ENCODE data around the gene ZFP1. TPM values are rescaled to one million over a fixed set of nuclear protein-coding genes. Genes with fewer than 3 reads are reported as not detected.
"Not testable (repeated sequence)": the region's sequence is repeated elsewhere in the genome, so short reads cannot be mapped to it uniquely, and the experiment has no call there.

Gene ZFP1
- total and polyA plus RNA-seq, 2 donors (not counting 1 experiment from before 2014, with no cell fraction given), result 9.8 to 14.4 TPM

DNA sequence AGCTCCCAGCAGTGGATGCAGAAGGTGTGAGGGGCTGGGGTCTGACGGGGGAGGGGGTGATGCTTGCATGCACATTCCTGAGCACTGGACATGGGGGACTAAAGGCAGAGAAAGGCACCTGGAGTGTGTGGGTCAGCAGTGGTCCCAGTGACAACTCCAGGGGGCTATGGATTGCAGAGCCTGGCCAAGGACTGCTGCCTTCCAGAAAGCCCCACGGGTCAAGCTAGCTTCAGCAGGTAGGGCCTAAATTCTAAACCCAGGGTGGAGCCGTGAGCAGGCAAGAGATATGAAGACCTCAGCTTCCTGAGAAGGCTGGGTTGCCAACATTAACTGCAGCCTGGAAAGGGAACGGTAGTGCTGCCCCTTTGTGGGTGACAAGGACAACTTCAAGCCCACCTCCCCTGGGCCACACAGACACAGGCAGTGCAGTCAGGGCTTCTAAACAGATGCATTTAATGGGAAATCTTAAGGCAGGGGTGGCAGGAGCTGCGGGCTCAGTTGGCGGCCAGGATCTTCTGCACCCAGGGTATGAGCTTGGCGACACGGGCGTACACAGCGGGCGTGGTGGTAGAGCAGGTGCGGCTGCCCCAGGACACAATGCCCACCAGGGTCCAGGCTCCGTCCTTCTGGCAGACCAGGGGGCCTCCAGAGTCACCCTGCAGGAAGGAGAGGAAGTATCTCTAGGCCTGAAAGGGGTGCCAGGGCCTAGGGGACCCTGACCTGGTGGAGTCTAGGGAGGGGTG, 55.5 kb downstream of the ZFP1 start:
- H3K4me3 ChIP-seq (replicated peaks in 1 of 4; ENCODE audit: control extremely low read depth in 1 of 4, insufficient read depth in 1 of 4, low read depth in 3 of 4, low read length in 4 of 4), result no peak overlapping the region
- DNase-seq (ENCODE audit: low read depth in 2 of 2), result no peak

DNA sequence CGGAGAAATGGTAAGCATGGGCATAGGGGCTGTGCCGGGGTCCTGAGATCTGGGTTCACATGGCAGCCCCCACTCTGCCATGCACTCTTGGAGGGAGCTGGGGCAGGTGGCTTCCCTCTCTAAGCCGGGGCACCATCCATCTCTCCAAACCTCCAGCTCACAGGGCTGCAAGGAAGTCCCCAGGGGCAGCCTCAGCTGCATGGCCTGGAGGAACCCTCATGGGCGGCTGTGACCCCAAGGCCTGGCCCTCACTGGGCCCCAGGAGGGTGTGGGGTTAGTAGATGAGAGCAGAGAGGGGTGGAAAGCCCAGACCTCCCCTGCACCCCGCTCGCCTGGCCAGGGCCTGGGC, 56.1 kb downstream of the ZFP1 start:
- Histone ChIP-seq H3K4me3 (replicated peaks in 1 of 4; ENCODE audit: control extremely low read depth in 1 of 4, insufficient read depth in 1 of 4, low read depth in 3 of 4, low read length in 4 of 4) (no peak overlapping the region), H3K27ac (ENCODE audit: insufficient read depth, low read length) (no peak overlapping the region), H3K27me3 (ENCODE audit: control insufficient read depth, insufficient read depth, low read length) (no peaks in the 10 kb centered on the region), H4K20me1 (ENCODE audit: control insufficient read depth, extremely low read depth, insufficient read depth, low read length) (no peaks in the 10 kb centered on the region), H3K9me3 (ENCODE audit: control insufficient read depth, insufficient read depth, low read depth, low read length) (no peaks in the 10 kb centered on the region), H3K4me2 (ENCODE audit: extremely low read depth, insufficient read depth, low read length) (no peak overlapping the region), H3K9ac (ENCODE audit: insufficient read depth, low read length) (no peak overlapping the region), H3K79me2 (ENCODE audit: control insufficient read depth, insufficient read depth, low read length) (no peaks in the 10 kb centered on the region), H3K36me3 (ENCODE audit: control insufficient read depth, insufficient read depth, low read length) (no peaks in the 10 kb centered on the region), H2AFZ (ENCODE audit: low read length) (no peak overlapping the region), H3K4me1 (ENCODE audit: control insufficient read depth, extremely low read depth, insufficient read depth, low read length) (no peaks in the 10 kb centered on the region)
- DNase-seq (ENCODE audit: low read depth in 2 of 2), result no peak
- TF ChIP-seq EZH2 (IDR thresholded peaks at IDR 0.05; ENCODE audit: low read length, missing control alignments), result no peak
- TF ChIP-seq, protein P1, sequence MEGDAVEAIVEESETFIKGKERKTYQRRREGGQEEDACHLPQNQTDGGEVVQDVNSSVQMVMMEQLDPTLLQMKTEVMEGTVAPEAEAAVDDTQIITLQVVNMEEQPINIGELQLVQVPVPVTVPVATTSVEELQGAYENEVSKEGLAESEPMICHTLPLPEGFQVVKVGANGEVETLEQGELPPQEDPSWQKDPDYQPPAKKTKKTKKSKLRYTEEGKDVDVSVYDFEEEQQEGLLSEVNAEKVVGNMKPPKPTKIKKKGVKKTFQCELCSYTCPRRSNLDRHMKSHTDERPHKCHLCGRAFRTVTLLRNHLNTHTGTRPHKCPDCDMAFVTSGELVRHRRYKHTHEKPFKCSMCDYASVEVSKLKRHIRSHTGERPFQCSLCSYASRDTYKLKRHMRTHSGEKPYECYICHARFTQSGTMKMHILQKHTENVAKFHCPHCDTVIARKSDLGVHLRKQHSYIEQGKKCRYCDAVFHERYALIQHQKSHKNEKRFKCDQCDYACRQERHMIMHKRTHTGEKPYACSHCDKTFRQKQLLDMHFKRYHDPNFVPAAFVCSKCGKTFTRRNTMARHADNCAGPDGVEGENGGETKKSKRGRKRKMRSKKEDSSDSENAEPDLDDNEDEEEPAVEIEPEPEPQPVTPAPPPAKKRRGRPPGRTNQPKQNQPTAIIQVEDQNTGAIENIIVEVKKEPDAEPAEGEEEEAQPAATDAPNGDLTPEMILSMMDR (conservative IDR thresholded peaks at IDR 0.05 in 1 of 2, IDR thresholded peaks at IDR 0.05 in 1 of 2; ENCODE audit: low read depth in 1 of 2, low read length in 2 of 2), result no peak

More for the DNA sequence above, 55.5 kb downstream of the ZFP1 start:
- H3K4me2 ChIP-seq (ENCODE audit: extremely low read depth, insufficient read depth, low read length), result no peak overlapping the region
- no peaks in the 10 kb centered on the region for H3K27me3 ChIP-seq (ENCODE audit: control insufficient read depth, insufficient read depth, low read length)
- H3K36me3 ChIP-seq (ENCODE audit: control insufficient read depth, insufficient read depth, low read length), result no peaks in the 10 kb centered on the region
- no peak for TF ChIP-seq EZH2 (IDR thresholded peaks at IDR 0.05; ENCODE audit: low read length, missing control alignments)
- TF ChIP-seq, protein P1 (conservative IDR thresholded peaks at IDR 0.05 in 1 of 2, IDR thresholded peaks at IDR 0.05 in 1 of 2; ENCODE audit: low read depth in 1 of 2, low read length in 2 of 2), result no peak
- no peak overlapping the region for H2AFZ ChIP-seq (ENCODE audit: low read length)
- H3K27ac ChIP-seq (ENCODE audit: insufficient read depth, low read length), result no peak overlapping the region
- H3K4me1 ChIP-seq (ENCODE audit: control insufficient read depth, extremely low read depth, insufficient read depth, low read length), result no peaks in the 10 kb centered on the region
- H3K9me3 ChIP-seq (ENCODE audit: control insufficient read depth, insufficient read depth, low read depth, low read length), result no peaks in the 10 kb centered on the region
- H4K20me1 ChIP-seq (ENCODE audit: control insufficient read depth, extremely low read depth, insufficient read depth, low read length), result no peaks in the 10 kb centered on the region
- no peaks in the 10 kb centered on the region for H3K79me2 ChIP-seq (ENCODE audit: control insufficient read depth, insufficient read depth, low read length)
- H3K9ac ChIP-seq (ENCODE audit: insufficient read depth, low read length), result no peak overlapping the region

DNA sequence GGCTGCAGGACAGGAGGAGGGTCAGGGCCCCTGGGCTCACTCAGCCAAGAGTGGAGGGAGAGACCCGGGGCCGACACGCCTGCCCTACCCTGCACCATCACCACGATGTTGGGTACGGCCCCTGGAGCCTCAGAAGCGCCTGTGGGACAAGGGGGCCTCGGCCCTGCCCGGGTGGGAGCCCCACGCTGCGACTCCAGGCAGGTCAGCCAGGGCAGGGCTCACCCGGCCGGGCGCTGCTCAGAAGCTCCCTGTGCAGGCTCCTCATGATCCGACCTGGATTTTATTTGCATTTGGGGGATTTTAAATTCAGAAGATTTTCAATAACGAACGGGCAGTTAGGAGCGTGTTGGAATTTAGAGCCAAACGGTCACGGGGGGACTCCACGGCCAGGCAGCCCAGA, 56.6 kb downstream of the ZFP1 start:
- H3K9ac ChIP-seq (ENCODE audit: insufficient read depth, low read length); H3K4me3 ChIP-seq (replicated peaks in 1 of 4; ENCODE audit: control extremely low read depth in 1 of 4, insufficient read depth in 1 of 4, low read depth in 3 of 4, low read length in 4 of 4); DNase-seq (ENCODE audit: low read depth in 2 of 2): not testable (repeated sequence)

DNA sequence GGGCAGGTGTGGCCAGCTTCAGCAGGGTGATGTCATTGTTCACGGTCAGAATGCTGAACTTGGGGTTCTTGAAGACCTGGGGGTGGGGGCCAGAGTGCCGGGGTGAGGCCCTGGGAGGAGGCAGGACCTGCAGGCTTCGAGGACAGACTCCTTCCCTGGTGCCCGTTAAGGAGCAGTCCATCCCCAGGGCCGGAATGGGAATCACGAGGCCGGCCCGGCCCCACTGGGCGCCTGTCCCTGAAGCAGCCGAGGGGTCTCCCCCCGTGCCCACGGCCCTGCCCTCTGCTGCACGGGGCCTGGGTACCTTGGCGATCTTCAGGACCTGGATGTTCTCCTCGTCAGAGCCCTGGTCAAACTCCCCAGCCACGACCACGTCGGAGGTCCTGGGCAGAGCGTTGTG, 57.1 kb downstream of the ZFP1 start:
- H4K20me1 ChIP-seq (ENCODE audit: control insufficient read depth, extremely low read depth, insufficient read depth, low read length); H3K36me3 ChIP-seq (ENCODE audit: control insufficient read depth, insufficient read depth, low read length); H3K79me2 ChIP-seq (ENCODE audit: control insufficient read depth, insufficient read depth, low read length); DNase-seq (ENCODE audit: low read depth in 2 of 2); H3K9ac ChIP-seq (ENCODE audit: insufficient read depth, low read length); H3K4me3 ChIP-seq (replicated peaks in 1 of 4; ENCODE audit: control extremely low read depth in 1 of 4, insufficient read depth in 1 of 4, low read depth in 3 of 4, low read length in 4 of 4); H2AFZ ChIP-seq (ENCODE audit: low read length); H3K9me3 ChIP-seq (ENCODE audit: control insufficient read depth, insufficient read depth, low read depth, low read length); H3K4me2 ChIP-seq (ENCODE audit: extremely low read depth, insufficient read depth, low read length); H3K27me3 ChIP-seq (ENCODE audit: control insufficient read depth, insufficient read depth, low read length); H3K27ac ChIP-seq (ENCODE audit: insufficient read depth, low read length); H3K4me1 ChIP-seq (ENCODE audit: control insufficient read depth, extremely low read depth, insufficient read depth, low read length): not testable (repeated sequence)

More for the DNA sequence above, 56.6 kb downstream of the ZFP1 start:
- not testable (repeated sequence) for H3K4me1 ChIP-seq (ENCODE audit: control insufficient read depth, extremely low read depth, insufficient read depth, low read length); H2AFZ ChIP-seq (ENCODE audit: low read length); H3K27ac ChIP-seq (ENCODE audit: insufficient read depth, low read length); H3K4me2 ChIP-seq (ENCODE audit: extremely low read depth, insufficient read depth, low read length); H3K27me3 ChIP-seq (ENCODE audit: control insufficient read depth, insufficient read depth, low read length); H4K20me1 ChIP-seq (ENCODE audit: control insufficient read depth, extremely low read depth, insufficient read depth, low read length); H3K79me2 ChIP-seq (ENCODE audit: control insufficient read depth, insufficient read depth, low read length); H3K9me3 ChIP-seq (ENCODE audit: control insufficient read depth, insufficient read depth, low read depth, low read length); H3K36me3 ChIP-seq (ENCODE audit: control insufficient read depth, insufficient read depth, low read length)

DNA sequence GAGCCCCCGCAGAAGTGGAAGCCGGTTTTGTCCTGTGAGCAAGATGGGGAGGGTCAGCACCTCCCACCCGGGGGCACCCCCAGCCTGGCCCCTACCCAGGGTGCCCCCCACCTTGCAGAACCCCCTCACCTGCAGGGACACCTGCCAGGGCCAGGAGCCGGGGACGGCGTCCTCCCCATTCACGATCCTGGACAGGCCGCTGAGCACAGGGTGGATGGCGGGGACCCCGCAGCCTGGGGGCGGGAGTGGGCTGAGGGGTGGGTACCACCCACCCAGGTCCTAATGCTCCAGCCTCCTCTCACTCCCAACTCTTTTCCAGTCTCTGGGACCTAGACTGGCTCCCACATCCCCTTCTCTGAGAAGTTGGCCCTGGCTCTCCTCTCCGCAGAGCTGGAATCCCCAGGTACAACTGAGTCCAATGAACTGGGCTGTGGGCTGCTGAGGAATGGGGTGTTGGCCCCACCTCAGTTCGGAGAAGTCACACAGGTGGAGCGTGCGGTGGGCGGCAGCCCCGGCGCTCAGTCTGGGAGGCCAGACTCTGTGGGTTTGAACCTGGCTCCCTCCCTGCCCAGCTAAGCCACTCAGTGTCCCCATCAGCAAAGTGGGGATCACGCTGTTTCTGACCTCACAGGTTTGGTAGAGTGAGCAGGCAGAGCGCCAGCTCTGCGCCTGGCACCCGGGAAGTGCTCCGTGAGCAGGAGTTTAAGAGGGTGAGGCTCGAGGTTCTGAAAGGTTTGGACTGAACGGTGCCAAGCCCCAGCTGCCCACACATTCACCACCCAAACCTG, 57.8 kb downstream of the ZFP1 start:
- not testable (repeated sequence) for H4K20me1 ChIP-seq (ENCODE audit: control insufficient read depth, extremely low read depth, insufficient read depth, low read length); DNase-seq (ENCODE audit: low read depth in 2 of 2); H3K27me3 ChIP-seq (ENCODE audit: control insufficient read depth, insufficient read depth, low read length); H3K36me3 ChIP-seq (ENCODE audit: control insufficient read depth, insufficient read depth, low read length); H3K79me2 ChIP-seq (ENCODE audit: control insufficient read depth, insufficient read depth, low read length); H2AFZ ChIP-seq (ENCODE audit: low read length); H3K9ac ChIP-seq (ENCODE audit: insufficient read depth, low read length); H3K4me2 ChIP-seq (ENCODE audit: extremely low read depth, insufficient read depth, low read length); H3K4me3 ChIP-seq (replicated peaks in 1 of 4; ENCODE audit: control extremely low read depth in 1 of 4, insufficient read depth in 1 of 4, low read depth in 3 of 4, low read length in 4 of 4); H3K4me1 ChIP-seq (ENCODE audit: control insufficient read depth, extremely low read depth, insufficient read depth, low read length); H3K27ac ChIP-seq (ENCODE audit: insufficient read depth, low read length); H3K9me3 ChIP-seq (ENCODE audit: control insufficient read depth, insufficient read depth, low read depth, low read length)

Data from fibroblast of lung (primary cell).